Measurements from ENCODE around the gene FCER1G.

GRCh38 chr1:161201836-161202712 is 13.0 kb upstream of the FCER1G start, which contains the start of gene NDUFS2:
- TF ChIP-seq, protein P1, sequence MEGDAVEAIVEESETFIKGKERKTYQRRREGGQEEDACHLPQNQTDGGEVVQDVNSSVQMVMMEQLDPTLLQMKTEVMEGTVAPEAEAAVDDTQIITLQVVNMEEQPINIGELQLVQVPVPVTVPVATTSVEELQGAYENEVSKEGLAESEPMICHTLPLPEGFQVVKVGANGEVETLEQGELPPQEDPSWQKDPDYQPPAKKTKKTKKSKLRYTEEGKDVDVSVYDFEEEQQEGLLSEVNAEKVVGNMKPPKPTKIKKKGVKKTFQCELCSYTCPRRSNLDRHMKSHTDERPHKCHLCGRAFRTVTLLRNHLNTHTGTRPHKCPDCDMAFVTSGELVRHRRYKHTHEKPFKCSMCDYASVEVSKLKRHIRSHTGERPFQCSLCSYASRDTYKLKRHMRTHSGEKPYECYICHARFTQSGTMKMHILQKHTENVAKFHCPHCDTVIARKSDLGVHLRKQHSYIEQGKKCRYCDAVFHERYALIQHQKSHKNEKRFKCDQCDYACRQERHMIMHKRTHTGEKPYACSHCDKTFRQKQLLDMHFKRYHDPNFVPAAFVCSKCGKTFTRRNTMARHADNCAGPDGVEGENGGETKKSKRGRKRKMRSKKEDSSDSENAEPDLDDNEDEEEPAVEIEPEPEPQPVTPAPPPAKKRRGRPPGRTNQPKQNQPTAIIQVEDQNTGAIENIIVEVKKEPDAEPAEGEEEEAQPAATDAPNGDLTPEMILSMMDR (conservative IDR thresholded peaks at IDR 0.05; ENCODE audit: low read depth, low read length): no peak; the same call in 1 of the 2 replicates
- TF ChIP-seq MAFK (IDR thresholded peaks at IDR 0.05; ENCODE audit: low read depth, low read length): no peak
- TF ChIP-seq FOS (IDR thresholded peaks at IDR 0.05; ENCODE audit: low read depth, low read length): no peak
- no peak for TF ChIP-seq CEBPB (IDR thresholded peaks at IDR 0.05; ENCODE audit: low read depth, low read length)
- peak; percentile 88 for TF ChIP-seq POLR2A (IDR thresholded peaks at IDR 0.05; ENCODE audit: low read depth, low read length)
- TF ChIP-seq RAD21 (IDR thresholded peaks at IDR 0.05; ENCODE audit: low read length): no peak

Measured in IMR-90 (cell line).